UCSD-AML1 (cell line): Measurements from ENCODE around the gene LDB3.

Experiments
- DNase-seq: peaks from one replicate; lab custom pipeline; 2025; ENCODE audit not compliant: unreplicated experiment; lab: John Stamatoyannopoulos, UW

Gene LDB3

DNA sequence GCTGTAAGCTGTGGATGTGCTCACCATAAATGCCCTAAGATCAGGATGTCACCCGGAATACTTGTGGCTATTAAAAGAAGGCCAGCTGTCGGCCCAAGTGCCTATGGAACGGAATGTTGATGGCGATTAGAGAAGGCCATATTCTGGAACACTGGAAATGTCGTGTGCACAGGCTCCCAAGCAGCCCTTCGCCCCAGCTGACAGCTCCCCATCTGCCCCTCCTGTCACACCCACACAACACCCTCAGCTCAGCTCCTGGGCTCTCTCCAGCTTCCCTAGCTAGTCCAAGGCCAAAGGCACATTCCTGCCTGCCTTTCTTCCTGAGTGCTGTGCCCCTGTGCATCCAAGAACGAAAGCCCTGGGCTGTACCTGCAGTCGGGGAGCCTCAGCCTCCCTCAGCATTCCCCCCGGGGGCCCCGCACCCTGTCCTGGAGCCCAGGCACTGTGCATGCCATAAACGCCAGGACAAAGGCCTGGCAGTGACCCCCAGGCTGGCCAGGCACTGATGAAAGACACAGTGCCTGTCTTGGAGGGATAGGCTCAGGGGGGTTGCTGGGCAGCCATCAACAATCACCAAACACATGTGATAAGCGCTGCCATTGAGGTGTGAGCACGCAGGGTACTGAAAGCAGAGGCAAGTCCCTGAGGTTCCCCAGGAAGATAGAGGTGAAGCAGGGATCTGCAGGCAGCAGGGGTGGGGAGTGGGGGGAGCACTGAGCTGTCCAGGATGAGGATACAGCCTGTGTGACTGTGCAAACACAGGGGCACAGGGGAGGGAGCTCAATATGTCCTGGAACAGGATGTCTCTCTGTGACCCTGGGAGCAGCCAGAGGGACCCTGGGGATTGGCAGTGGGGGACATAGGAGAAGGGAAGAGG lies 3.7 kb upstream of the LDB3 start:
- no peak for DNase-seq

DNA sequence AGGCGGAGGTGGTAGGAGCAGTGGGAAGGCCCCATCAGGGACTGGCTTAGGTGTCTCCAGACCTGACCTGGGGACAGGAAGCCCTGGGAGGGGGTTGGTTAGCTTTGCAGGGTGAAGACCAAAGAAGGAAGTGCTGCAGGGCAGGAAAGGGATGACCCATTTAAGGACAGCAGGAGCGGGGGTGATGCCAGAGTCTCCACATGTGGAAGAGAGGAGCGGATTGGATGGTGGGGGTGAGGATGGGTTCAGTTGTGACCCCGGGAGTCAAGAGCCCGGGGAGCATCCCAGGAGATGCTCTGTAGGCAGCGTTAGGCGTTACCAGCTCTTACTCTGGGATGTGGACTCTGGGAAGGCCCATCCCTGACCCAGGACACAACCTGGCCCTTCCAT lies 3.1 kb upstream of the LDB3 start:
- no peak for DNase-seq

DNA sequence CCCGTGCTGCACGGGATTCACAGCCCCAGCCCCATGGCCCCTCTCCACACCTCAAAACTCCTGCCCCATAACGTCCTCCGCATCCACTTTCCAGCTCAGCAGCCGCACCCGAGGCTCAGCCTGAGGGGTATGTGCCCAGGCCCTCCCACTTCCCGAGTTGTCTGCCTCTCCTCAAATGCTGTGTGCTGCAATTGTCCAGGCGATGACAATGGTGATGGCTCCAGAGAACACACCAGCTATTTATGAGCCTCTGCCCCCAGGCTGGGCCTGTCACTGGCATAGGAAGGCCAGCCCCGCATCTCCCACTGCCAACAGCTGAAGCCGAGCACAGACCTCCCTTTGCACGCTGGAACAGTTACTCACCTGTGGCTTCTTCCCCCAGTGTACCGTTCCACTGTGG lies 2.4 kb upstream of the LDB3 start:
- no peak for DNase-seq

DNA sequence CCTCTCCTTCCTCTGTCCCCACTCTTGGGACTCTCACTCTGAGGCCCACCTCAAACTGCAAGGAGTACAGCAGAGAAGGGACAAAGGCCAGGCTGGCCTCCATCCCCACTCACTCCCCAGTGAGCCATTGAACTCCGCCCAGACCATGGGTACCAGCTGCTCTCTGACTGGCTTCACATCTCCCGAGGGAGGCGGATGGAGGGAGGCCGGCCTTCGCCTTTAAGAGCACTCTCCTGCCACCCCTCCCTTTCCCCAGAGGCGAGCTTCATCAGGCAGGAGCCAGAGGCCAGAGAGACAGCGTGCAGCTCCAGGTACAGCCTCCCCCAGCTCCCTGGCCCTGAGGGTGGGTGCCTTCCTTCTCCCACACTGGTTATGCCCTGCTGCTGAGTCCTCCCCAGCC lies 1.8 kb upstream of the LDB3 start:
- no peak for DNase-seq

DNA sequence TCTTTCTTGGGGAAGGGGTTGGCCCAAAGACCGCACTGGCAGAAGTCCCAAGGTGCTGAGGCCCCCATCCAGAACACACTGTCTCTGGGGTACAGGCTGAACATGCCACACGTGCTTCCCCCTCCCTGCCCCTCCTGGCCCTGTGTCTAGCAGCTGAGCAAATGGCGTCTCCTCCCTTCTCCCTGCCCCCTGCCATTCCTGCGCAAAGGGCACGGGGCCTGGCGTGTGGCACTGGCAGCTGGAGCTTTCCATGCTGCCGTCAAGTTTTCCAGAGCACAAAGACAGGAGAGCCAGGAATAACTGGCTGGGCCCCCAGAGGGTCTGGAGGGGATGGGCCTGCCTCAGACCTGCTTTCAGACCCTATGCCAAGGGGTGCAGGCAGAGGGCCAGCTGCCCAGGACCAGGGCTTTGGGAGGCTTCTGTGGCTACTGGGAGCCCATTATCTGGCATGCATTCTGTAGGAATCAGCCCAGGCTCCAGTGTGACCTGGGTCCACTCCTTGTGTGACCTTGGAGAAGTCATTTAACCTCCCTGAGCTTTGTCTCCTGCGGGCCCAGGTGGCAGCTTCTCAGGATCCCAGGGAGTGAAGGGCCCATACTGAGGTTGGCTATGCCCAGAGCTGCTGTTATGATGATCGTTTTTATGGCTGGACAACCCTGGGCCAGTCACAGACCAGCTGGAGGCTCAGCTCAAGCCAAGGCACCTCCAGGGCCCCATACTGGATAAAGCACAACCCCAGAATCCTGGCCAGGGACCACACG lies 710 bp upstream of the LDB3 start:
- no peak for DNase-seq

DNA sequence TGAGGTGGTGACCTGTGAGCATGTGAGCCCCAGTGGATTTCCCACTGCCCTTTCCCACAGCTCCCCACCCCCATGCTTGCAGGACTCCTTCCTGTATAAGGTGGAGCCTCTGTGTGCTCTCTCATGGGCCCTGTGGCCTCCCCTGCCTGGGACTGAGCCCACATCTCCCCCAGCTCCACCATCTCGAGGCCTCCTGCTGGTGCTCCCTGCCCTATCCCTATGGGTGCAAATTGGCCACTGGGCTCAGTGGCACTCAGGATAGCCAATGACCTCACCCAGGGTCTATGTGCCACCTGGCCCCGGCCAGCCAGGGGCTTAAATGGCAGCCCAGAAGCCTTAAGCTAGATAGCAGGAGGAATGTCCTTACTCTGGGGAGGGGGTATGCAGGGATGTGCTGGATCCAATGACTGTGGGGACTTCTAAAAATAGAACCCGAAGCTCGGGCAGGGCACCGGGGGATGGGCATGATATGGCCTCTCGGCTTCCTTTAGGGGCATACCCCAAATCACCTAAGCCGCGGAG lies 2.0 kb downstream of the LDB3 start:
- DNase-seq = no peak

DNA sequence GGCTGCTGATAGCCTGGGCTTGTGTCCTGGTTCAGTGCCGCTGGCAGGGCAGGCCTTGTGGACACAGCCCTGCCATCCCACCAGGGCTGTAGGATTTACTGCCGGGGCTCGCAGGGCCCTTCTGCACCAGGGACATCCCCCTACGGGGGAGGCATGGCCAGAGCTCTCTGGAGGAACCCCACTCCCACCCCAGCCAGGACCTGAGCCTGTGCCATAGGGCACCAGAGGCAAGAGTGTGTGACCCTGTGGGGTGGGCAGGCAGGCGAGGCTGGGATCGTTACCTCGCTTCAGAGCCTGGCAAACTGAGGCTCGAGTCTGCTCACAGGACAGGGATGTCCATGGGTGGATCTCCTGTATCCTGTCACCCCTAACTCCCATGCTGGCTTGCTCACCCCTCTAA lies 2.6 kb downstream of the LDB3 start:
- DNase-seq = no peak

DNA sequence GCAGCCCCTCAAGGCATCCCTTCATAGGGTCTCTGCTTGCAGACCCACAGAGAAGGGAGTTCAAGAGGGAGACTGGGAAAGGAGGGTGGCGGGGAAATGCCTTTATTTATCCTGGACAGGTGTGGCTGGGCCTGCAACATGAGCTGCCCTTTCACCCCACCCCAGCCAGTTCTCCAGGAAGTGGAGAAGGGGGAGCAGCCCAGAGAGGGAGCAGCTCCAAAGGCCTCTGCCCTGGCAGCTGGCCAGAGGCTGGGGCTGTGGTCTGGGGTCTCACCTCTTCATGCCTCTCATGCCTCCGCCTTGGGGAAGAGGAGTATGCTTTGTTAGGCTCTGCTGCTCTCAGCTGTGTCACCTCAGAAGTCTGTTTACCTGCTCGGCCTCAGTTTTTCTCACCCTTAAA lies 3.1 kb downstream of the LDB3 start:
- DNase-seq = no peak

DNA sequence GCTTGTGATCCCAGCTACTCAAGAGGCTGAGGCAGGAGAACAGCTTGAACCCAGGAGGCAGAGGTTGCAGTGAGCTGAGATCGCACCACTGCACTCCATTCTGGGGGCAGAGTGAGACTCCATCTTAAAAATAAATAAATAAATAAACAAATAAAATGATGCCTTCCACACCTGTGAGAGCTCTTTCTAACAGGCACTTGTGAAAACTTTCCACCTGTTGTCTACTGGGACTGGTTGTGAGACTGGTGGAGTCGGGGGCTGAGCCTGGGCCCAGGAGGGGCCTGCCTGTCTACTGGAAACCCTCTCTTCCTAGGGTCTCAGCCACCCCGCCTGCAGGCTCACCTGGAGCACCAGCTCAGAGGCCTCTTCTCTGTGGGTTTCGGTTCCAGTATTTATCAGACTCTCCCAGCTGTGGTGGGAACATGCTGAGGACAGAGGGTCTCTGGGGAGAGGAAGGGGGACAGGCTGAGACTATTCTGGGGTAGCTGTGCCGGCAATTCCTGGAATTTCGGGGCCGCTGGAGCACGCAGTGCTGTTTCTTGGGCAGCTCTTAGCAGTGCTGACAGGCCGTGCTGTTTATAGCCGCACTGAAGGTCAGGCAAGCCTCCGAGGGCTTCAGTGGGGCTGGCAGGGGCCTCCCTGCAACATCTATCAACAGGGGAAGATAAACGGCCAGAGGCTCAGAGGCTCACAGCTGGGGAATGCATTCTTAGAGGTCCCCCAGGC lies 3.8 kb downstream of the LDB3 start:
- DNase-seq = no peak

DNA sequence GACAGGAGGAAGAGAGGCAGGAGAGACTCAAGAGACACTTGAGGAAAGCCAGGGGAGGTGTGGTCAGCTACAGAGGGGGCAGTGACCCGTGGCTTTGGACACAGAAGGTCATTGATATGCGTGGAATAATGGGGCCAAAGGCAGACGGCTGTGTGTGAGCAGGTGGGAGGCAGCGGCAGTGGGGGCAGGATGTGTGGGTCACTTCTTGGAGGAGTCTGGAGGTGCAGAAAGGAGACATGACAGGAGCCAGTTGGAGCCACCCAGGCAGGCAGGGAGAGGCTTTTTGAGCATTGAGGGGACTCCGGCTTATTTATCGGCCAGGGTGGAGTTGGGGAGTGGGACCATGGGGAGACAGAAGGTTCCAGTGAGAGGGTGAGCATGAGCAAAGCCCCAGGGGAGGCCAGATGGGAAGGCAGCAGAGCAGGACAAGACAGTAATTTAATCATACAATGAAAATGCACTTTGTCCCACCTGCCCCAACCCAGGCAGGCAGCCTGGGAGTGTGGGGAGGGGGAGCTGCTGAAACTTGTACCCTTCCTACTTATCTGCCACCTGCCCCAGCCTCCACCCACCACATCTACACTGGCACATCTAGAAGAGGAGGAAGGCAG lies 5.0 kb downstream of the LDB3 start:
- DNase-seq = no peak

DNA sequence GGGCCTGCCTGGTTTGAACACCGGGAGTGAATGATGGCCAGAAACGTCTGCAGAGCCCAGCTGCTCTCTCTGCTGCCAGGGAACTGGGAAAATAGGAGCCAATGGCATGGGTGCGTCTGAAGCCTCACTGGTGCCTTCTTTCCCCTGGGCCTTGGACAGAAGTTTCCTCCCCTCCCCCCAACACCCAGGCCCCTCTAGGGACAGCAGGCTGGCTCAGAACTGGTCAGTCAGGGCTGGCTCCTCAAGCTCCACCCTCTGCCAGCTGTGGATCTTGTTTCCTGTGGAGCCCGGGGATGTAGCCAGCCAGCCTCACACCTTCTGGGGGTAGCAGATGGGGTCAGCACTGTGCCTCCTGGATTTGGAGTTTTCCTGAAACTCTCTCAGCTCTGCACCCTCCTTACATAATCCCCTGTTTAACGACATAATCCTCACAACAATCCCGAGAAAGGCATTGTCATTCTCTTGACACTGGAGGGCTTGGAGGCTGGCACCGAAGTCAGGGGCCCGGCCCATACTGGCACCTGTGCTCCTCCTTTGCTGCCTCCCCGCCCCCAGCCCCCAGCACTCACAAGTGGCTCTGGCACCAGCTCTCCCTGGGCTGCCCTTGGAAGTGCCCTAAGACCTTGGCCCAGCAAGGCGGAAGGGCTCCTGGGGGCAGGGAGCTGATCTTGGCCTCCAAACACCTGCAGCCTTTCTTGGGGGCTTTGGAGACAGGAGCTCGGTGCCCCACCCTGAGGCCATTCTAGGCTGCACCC lies 5.7 kb downstream of the LDB3 start:
- DNase-seq = no peak

DNA sequence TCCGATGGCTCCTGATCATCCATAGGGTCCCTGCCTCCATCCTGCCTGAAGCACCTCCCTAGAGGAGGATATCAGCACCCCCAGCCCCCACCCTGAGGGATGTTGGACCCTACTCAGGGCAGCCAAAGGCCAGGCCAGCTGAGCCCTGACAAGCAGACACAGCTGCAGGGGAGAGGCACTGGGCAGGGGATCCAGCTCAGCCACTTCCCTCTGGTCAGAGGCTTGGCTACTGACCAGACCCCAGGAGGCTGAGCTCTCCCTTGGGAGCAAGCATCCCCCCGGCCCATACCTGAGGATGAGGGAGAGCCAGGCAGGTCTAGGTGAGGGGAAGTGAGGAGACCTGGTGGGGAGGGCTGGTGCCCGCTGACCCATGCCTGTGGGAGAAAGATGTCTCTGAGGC lies 6.6 kb downstream of the LDB3 start:
- DNase-seq = no peak

DNA sequence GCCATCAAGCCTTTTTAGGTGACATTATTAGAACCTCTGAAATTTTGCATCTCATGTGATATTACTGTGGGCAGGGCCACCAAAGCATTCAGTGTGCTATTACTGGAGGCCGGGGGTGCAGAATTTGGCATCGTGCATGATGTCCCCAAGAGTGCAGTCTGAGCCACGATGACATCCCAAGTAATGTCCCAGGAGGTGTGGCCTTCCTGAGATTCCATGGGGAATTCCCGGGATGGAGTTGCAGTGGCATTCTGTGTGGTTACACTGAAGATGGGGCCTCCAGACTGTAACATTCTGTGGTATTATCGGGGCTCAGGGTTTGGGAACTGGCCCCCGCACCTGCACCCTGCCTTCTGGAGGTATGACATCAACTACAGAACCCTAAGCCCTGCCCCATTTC lies 9.1 kb downstream of the LDB3 start:
- DNase-seq = no peak

DNA sequence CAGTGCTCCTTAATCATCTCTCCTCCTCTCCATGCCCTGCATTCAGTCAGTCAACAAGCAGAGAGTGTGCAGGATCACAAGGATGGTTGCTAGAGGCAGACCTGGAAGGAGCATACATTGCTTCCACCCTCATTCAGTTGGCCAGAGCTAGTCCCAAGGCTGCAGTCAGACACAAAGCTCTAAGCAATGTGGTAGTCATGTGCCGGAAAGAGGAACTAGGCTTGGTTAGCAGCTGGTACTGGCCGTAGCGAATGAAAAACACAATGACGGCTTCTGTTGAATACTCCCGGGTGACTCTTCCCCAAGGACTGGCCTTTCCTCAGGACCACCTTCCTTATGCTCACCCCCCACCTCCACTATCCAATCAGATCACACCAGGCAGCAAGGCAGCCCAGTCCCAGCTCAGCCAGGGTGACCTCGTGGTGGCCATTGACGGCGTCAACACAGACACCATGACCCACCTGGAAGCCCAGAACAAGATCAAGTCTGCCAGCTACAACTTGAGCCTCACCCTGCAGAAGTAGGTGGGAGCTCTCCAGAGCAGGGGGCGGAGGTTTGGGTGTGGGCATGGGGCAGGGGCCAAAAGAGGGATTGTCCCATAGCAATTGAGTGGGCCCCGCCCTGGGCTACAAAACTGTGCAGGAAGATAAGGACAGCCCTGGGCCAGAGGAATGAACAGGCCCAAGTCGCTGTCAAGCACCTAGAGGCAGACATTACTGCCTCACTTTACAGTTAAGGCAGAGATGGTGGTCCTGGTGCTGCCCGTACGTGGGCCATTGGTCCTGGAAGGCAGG lies 10.9 kb downstream of the LDB3 start:
- no peak for DNase-seq

DNA sequence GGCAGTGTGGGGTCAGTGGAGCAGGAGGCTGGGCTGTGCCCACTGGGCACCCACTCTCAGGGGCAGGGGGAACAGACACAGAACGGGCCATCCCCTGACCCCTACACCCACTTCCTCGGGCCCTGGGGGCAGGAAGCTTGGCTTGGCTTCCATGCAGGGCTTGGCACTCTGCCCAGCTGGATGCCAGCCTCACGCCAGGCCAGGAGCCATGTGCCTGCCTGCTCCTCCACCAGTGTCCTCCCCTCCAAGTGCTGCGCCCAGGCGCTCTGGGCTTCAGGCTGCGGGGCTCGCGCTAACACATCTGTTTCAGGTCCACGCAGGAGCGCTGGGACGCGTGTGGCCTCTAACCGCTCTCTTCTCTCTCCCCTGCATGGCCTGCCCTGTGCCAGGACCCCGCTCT lies 12.7 kb downstream of the LDB3 start:
- no peak for DNase-seq

DNA sequence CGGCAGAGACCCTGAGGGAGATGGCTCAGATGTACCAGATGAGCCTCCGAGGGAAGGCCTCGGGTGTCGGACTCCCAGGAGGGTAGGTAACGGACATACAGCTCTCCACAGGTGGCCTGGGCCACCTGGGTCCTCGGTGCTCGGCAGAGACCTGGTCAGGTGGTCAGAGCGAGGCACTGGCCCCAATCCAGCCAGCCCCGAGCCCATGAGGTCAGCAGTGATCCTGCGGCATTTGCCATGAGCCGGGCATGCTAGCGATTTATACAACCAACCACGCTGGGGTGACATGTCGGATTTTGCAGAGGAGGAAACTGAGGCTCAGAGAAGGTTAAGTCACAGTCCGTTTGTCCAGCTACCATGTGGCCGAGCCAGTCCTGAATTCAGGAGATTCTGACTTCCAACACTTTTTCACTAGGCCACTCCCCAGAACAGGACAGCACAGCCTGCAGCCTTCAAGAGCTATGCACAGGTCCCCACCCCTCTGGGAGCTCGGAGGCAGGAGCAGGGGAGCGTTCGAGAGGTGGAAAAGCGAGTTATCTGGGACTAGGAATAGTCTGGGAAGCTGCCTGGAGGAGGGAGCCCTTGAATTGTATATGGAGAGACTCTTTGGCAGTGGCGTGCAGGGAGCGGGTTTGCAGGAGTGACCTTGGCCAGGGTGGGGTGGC lies 13.5 kb downstream of the LDB3 start:
- DNase-seq = no peak

DNA sequence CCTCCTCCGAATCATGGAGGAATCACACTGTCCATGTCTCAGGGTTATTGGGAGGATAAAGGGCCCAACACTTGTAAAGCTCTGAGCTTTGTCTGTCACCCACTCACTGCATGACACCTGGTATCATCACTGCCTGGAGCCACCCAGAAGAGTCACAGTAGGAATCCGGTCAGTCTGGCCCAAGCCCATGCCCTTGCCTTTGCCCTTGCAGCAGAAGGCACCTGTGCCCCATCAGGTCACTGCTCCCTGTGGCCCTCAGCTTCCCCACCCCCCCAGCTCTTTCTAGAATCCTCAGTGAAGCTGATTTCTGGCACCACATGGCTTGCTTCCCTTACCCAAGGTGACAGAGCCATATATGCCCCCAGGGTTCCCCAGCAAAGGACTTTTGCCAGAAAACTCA lies 14.4 kb downstream of the LDB3 start:
- no peak for DNase-seq

DNA sequence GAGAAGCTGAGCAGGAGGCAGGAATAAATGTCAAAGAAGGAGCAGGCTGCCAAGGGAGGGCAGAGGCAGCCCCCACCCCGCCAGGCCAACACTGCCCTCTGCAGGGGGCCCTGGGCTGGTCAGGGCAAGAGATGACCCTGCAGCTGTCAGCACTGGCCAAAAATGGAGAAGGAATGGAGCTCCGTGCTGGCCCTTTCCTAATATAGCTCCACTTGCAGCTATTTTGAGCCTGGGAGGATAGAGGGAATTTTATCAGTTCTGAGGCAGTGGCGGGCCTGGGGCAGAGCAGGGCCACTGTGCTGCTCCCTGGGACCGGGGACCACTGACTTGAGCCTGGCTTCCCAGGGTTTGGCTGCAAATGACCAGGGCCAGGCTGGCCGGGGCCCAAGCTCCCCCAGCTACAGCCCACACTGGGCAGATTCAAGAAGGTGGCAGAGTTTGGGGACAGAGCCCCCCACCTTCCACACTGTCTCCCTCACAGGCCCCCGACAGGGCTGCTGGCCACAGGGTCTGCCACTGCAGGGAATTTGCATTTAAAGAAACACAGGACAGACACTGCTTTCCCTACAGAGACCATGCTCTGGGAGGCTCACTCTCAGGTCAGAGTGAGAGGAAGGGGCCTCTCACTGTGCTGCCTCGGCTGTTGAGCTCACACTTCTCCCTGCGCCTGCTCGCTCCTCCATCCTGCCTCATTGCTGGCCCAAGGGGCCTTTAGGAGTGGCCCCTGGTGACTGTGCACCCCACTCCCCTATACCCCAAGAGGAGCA lies 16.2 kb downstream of the LDB3 start:
- no peak for DNase-seq
